ACC112 (cell line): Measurements from ENCODE around the gene ARID3A.

ENCODE experiments used
- H2AFZ ChIP-seq: fragments of 200-600 bp; sonication (generic); one replicate; pipeline ENCODE4 v1.6.0; 2017; ENCODE audit warnings: antibody characterized with exemption, low read length; ENCODE audit not compliant: unreplicated experiment
- H3K27ac ChIP-seq: fragments of 200-600 bp; sonication (generic); 2 replicates; pipeline ENCODE4 v1.5.1; 2014; ENCODE audit warnings: low read depth, mild to moderate bottlenecking, antibody characterized with exemption, low read length, moderate library complexity
- H3K27me3 ChIP-seq: fragments of 200-600 bp; sonication (generic); 2 replicates; pipeline ENCODE4 v1.6.1; 2014; ENCODE audit warnings: mild to moderate bottlenecking, antibody characterized with exemption, low read length, moderate library complexity, mixed read lengths; ENCODE audit not compliant: insufficient read depth
- H3K36me3 ChIP-seq: fragments of 200-600 bp; sonication (generic); 2 replicates; pipeline ENCODE4 v1.6.1; 2016; ENCODE audit warnings: mild to moderate bottlenecking, antibody characterized with exemption, low read length, moderate library complexity, mixed read lengths; ENCODE audit not compliant: insufficient read depth
- H3K4me1 ChIP-seq: fragments of 200-600 bp; sonication (generic); one replicate; pipeline ENCODE4 v1.6.1; 2016; ENCODE audit warnings: low read length, mixed read lengths; ENCODE audit not compliant: insufficient read depth, unreplicated experiment, control insufficient read depth
- H3K4me3 ChIP-seq: fragments of 200-600 bp; sonication (generic); 2 replicates; pipeline ENCODE4 v1.5.1; 2014; ENCODE audit warnings: mild to moderate bottlenecking, low read depth, low read length
- H3K79me2 ChIP-seq: fragments of 200-600 bp; sonication (generic); one replicate; pipeline ENCODE4 v1.6.0; 2016; ENCODE audit warnings: low read length; ENCODE audit not compliant: control insufficient read depth, unreplicated experiment, insufficient read depth

Gene ARID3A

DNA sequence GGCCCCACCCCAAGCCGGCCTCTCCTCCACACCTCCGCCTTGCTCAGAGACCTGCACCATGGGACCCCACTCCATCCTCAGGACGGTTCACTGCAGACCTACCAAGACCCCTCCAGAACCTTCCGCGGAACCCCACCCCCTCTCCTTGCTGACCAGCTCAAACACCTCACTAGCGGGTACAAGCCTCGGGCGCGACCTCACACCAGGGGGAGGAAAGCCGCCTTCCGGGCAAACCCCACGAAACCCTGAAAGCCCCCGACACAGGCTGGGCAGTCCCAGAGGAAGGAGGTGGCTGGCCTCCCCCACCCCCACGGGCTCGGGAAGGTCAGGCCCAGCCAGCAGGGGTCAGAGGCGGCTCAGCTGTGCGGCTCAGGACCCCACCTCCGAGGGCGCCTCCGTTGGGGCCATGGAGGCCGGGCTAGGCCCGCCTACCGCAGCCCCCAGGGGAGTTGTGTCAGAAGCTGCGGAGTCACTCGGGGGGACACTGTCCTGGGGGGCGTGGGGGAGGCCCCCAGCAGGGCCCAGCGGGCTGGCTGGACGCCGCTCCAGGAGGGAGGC lies 84.2 kb downstream of the ARID3A start:
- no peaks in the 10 kb centered on the region for H3K36me3 ChIP-seq
- no peaks in the 10 kb centered on the region for H3K27me3 ChIP-seq
- peaks cover 17% of the 10 kb centered on the region for H3K79me2 ChIP-seq
- no peaks in the 10 kb centered on the region for H3K4me1 ChIP-seq
- no peak overlapping the region for H3K27ac ChIP-seq
- H3K4me3 ChIP-seq = no peak overlapping the region
- no peak overlapping the region for H2AFZ ChIP-seq

DNA sequence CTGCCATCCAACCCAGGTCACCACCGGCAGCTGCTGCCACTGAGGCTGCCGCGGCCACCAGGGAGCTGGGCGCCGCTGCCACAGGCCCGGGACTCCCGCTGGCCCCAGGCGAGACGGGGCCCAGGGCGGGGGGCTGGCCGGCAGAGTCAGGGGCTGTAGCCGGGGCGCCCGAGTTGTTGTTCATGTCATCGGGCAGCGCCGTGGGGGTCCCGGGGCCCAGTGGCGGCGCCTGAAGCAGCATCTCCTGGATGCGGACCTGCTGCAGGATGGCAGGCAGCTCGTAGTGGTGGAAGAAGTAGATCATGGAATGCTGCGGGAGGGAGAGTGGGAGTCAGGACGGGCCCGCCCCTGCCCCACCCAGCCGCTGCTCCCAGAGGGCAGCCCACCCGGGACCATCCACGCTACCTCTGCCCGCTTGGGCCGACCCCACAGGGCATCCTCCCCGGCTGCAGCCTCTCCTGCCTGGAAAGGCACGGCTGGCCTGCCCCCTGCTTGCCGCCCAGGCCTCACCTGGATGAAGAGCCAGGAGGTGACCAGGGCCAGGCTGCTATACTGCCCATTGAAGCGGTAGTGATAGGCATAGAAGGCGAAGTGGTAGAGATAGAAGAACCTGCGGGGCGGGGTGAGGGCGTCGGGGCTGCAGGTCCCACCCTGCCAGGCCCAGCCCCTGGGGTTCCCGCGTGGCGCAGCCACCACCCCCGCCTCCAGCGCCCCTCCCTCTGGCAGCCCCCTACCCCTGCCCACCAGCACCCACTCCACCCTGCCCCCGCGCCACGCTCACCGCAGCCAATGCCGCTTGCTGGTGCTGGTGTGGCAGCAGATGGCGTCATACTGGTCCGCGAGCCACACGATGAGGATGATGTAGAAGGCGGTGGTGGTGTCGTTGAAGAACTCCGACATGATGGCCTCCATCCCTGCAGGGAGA lies 85.0 kb downstream of the ARID3A start:
- Histone ChIP-seq H3K27me3 (no peaks in the 10 kb centered on the region), H3K27ac (no peak overlapping the region), H3K4me1 (no peaks in the 10 kb centered on the region), H2AFZ (no peak overlapping the region), H3K4me3 (no peak overlapping the region), H3K36me3 (no peaks in the 10 kb centered on the region), H3K79me2 (peaks cover 25% of the 10 kb centered on the region)

DNA sequence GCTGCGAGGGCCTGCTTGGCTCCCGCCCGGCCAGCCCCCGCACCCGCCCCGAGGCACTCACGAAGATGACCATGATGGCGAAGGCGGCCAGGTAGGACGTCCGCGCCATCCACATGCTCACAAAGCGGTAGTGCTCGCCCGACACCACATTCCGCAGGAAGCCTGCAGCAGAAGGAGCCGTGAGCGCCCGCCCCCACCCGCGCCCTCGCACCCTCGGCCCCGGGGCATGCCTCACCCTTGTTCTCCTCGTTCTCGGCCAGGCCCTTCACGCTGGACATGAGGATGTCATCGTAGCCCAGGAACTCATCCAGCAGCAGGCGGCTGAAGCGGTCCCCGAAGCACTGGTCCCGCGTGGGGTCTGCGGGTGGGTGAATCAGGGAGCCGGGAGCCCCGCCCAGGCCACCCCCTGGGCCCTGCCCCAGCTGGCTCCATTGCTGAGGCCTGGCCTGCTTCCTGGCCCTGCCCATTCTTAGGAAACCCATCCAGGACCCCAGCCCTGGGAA lies 86.0 kb downstream of the ARID3A start:
- Histone ChIP-seq H3K36me3 (no peaks in the 10 kb centered on the region), H2AFZ (no peak overlapping the region), H3K4me3 (no peak overlapping the region), H3K27me3 (no peaks in the 10 kb centered on the region), H3K4me1 (peaks cover 8% of the 10 kb centered on the region), H3K27ac (no peak overlapping the region), H3K79me2 (peaks cover 35% of the 10 kb centered on the region)

DNA sequence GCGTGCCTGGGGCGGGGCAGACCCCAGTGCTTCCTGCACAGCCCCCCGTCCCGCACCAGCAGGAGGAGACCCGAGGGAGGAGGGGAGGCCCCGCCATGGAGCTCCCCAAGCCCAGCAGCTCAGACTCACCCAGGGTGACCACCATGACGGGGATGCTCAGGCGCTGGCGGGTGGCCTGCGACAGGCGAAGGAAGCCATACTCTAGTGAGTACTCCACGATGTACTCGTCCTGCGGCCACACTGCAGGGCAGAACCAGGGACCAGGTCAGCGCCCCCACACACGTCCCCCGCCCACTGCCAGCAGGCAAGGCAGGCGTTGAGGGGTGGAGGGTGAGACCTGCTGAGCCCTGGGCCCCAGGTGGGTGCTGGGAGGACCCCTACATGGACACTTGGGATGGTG lies 86.5 kb downstream of the ARID3A start:
- Histone ChIP-seq H3K4me3 (no peak overlapping the region), H3K4me1 (peaks cover 12% of the 10 kb centered on the region), H2AFZ (no peak overlapping the region), H3K36me3 (no peaks in the 10 kb centered on the region), H3K27ac (no peak overlapping the region), H3K79me2 (peaks cover 40% of the 10 kb centered on the region), H3K27me3 (no peaks in the 10 kb centered on the region)

- H2AFZ ChIP-seq = no peak overlapping the region
- H3K36me3 ChIP-seq = no peaks in the 10 kb centered on the region
- H3K4me1 ChIP-seq = peaks cover 21% of the 10 kb centered on the region
- no peak overlapping the region for H3K27ac ChIP-seq
- H3K4me3 ChIP-seq = no peak overlapping the region
- H3K27me3 ChIP-seq = no peaks in the 10 kb centered on the region
- peaks cover 48% of the 10 kb centered on the region for H3K79me2 ChIP-seq
Measured at GRCh38 chr19:1013218-1013617, 87.4 kb downstream of the ARID3A start.

- Histone ChIP-seq H3K27ac (no peak overlapping the region), H3K4me1 (peaks cover 27% of the 10 kb centered on the region), H3K27me3 (no peaks in the 10 kb centered on the region), H3K4me3 (no peak overlapping the region), H2AFZ (no peak overlapping the region), H3K79me2 (peaks cover 60% of the 10 kb centered on the region), H3K36me3 (no peaks in the 10 kb centered on the region)
Measured at GRCh38 chr19:1014161-1015060, 88.6 kb downstream of the ARID3A start.

GRCh38 chr19:1015061-1015781 lies 89.4 kb downstream of the ARID3A start:
- Histone ChIP-seq H3K27me3 (no peaks in the 10 kb centered on the region), H3K4me3 (no peak overlapping the region), H2AFZ (no peak overlapping the region), H3K36me3 (no peaks in the 10 kb centered on the region), H3K27ac (no peak overlapping the region), H3K79me2 (peaks cover 69% of the 10 kb centered on the region), H3K4me1 (peaks cover 27% of the 10 kb centered on the region)

DNA sequence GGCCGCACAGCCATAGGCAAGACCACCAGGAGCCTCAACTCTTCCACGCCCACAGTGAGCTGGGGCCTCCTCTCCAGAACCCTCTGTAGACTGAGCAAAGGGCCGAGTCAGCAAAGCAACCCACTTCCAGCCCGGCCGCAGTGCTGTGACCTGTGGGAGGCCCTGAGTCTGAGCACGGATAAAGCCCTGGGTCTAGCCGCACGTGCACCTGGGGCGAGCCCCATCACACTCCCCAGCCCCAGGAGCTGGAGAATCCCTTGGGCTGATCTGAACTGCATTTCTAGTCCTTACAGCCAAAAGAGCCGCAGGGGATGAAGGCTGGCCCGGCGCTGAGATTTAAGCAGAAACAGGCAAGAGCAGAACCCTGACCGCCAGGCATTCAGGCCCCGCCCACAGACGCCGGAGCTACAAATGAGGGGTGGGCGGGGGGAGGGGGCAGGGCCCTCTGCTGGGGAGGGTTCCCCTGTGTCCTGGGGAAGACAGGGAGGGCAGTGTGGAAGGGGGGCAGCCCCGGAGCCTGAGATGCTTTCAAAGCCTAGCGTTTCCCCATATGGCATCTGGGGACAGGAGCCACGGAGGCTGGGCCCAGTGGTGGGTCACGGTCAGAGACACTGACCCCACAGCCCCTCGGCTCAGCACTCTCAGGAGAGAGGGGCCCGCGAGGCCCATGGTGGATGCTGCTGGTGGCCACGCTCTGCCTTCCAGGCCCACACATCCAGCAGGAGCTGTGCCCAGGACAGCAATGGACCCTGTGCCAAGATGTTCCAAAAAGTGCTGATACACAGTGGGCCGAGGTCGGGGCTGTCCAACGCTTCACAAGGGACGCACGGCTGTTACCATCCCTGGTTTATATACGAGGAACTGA lies 90.2 kb downstream of the ARID3A start:
- Histone ChIP-seq H2AFZ (no peak overlapping the region), H3K27me3 (no peaks in the 10 kb centered on the region), H3K79me2 (peaks cover 74% of the 10 kb centered on the region), H3K36me3 (no peaks in the 10 kb centered on the region), H3K4me3 (no peak overlapping the region), H3K4me1 (peaks cover 27% of the 10 kb centered on the region), H3K27ac (peak overlapping the region; percentile 23; the same call in 1 of the 2 replicates)

DNA sequence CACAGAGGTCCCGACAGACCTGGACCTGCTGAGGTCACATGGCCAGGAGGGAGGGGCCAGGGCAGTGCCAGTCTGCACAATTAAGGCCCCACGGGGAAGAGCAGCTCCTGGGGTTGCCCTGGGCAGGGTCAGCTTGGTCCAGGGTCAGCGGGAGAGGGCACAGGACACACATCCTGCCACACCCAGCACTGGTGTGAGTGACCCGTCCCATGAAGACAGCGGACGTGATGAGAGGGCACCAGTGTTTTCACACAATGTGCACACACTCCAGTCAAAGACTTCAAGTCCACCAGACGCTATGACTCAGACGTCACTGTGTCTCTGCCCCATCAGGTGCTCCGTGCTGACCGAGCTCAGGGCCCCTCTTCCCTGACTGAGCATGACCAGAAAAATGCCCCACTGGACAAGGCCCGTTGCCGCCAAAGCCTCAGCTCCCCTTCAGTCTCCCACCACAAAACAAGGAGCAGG lies 90.8 kb downstream of the ARID3A start:
- peaks cover 74% of the 10 kb centered on the region for H3K79me2 ChIP-seq
- H3K27me3 ChIP-seq = no peaks in the 10 kb centered on the region
- H2AFZ ChIP-seq = no peak overlapping the region
- H3K4me1 ChIP-seq = peaks cover 27% of the 10 kb centered on the region
- H3K4me3 ChIP-seq = 0 out of 2 replicates have a peak overlapping the region, but pooled peaks have one; percentile 29
- no peaks in the 10 kb centered on the region for H3K36me3 ChIP-seq
- peak overlapping the region; percentile 35; the same call in 1 of the 2 replicates for H3K27ac ChIP-seq
